Sciatic nerve (tissue), 2 donors: Measurements from ENCODE around the gene CCNG1. TPM values are rescaled to one million over a fixed set of nuclear protein-coding genes. Genes with fewer than 3 reads are reported as not detected.

Experiments used
- ATAC-seq: fragments of 200-7000 bp; cut with Tn5 transposase; one replicate; pipeline ENCODE4 v1.9.1; 2020; ENCODE audit warnings: mild to moderate bottlenecking, moderate library complexity
- DNase-seq: peaks from one replicate; pipeline ENCODE4 v3.0.0-alpha.2; 2020; ENCODE audit warnings: low spot score
- intact Hi-C: fragments of 100-400 bp; cut with DNase I; formaldehyde crosslinking; loops from one replicate; pipeline ENCODE4 v1.14.2; 2022
- total RNA-seq: library from RNA; stranded (reverse); fragmentation: NEBNext Ultra II Directional; extraction: Animal tissue kit (Norgen Biotek cat#: 25700); gene quantifications from one replicate; pipeline ENCODE4 v1.2.1, GENCODE V29; 2021
- donor health status: DM: no; HTN: no; CAD: no.
- donor health status: DM: no; HTN: no; CAD: no.

The CCNG1 gene
- total RNA-seq, 1 donor from 2014 or later = 114 TPM

DNA sequence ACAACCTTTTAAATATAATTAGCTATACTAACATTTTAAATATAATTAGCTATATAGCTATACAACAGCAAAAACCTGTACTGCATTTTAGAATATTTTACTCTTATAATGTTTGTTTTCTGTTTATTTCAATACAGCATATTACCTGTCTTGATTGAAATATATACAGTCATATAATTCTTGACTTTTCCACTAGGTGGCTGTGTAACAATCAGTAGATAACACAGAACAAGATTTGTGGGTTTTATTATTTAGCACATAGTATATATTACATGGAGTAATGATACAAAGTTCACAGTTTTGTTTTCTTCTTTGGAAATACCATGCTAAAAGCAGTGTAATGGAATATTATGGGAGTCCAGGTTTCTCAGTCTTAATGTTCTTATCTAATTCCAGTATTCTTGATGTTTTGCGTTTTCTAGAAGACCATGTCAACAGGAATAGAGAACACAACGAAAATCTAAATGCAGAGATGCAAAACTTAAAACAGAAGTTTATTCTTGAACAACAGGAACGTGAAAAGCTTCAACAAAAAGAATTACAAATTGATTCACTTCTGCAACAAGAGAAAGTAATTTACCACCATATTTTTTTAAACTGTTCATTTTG lies 36.3 kb downstream of the CCNG1 start:
- no peak for ATAC-seq
- DNase-seq = no peak

DNA sequence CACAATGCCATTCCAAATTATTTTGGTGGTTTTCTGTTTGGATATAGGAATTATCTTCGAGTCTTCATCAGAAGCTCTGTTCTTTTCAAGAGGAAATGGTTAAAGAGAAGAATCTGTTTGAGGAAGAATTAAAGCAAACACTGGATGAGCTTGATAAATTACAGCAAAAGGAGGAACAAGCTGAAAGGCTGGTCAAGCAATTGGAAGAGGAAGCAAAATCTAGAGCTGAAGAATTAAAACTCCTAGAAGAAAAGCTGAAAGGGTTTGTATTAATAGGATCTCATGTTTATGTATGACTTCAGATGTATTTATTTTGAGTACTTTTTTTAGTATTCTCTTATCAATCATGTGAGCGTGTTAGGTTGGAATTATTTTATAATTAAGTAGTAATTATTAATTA lies 38.0 kb downstream of the CCNG1 start:
- DNase-seq (no peak), ATAC-seq (no peak)
- intact Hi-C loops = no loop called here

More for the DNA sequence above, 36.3 kb downstream of the CCNG1 start:
- intact Hi-C loops = no loop called here

DNA sequence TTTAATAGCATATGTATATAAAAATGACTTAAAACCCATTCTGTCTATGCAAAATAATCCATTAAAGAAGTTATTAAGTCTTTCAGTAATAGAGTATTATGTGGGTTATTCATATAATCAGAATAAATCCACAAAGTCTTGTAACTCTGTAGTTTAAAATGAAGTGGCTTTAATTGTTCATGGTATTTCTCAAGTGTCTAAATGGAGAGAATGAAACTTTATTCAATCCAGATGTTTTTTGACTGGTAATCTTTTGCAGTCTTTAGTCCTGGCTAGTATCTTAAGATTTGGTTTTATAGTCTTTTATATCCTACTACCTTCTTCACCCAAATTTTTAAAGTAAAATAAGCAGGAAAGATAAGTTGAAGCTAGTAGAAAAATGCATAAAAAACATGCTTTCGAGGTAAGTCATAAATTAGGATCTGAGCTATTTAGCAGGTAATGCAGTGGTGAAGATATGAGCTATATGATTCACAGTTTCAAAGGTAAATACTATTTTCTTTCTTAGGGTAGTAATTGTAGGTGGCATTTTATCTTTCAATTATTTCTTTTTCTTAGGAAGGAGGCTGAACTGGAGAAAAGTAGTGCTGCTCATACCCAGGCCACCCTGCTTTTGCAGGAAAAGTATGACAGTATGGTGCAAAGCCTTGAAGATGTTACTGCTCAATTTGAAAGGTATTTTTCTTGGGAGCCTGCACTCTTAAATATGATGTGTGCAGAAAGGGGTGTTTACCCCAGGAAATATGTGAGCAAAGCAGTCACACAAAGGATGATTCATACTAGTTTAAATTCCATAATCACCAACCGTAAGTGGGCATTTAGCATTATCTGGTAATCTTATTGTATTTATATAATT lies 41.0 kb downstream of the CCNG1 start:
- no peak for ATAC-seq
- intact Hi-C loops = no loop called here
- no peak for DNase-seq

DNA sequence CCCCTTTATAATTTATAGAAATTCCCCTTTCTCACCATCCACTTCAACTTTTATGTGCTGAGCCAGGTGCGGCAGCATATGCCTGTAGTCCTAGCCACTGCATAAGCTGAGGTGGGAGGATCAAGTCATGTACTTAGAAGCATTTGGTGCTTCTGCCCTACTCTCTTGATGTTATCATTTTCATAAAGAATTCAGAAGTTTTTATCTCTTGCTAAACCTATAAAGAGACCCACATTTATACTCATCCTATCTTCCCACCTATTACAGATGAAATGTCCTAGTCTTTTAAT lies 41.5 kb downstream of the CCNG1 start:
- intact Hi-C loops = no loop called here
- no peak for DNase-seq
- no peak for ATAC-seq

DNA sequence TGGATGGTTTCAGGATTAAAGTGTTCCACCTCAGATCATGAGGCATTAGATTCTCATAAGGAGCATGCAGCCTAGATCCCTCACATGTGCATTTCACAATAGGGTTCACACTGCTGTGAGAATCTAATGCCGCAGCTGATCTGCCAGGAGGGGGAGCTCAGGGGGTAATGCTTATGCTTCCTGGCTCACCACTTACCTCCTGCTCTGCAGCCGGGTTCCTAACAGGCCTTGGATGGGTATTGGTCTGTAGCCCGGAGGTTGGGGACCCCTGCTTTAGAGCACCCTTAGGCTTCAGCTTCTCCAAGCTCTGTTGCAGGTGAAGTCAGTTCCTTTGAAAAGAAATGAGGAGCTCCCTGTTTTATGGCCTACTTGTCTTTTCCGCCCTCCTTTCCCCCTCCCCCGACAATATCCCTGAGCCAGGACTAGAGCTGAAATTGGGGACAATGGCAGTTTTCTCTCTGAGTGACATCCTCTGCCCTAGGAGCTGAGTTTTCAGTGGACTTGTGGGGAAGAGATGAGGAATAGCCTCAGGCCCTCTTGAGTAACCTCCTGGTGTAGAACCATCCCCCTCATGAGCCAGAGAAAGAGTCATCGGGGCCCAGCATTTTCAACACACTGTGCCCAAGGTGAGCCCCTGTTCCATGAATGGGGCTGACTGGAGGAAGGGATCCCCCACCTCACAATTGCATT lies 51.8 kb downstream of the CCNG1 start:
- intact Hi-C loops = no loop called here
- DNase-seq = no peak
- no peak for ATAC-seq

DNA sequence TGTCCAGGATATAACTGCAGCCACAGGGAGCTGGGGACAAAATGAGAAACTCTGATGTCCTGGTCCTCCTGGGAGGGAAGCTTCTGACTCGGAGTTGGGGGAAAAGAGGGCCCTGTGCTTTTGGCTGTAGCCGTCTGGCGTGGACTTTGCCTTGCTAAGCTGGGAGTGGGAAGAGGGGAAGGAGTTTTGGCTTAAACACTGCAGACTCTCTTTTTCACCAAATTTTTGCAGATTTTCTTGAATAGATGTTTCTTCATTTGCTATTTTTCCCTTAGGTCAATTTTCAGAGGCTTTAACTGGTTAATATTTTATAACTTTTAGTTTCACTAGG lies 52.3 kb downstream of the CCNG1 start:
- ATAC-seq (no peak), DNase-seq (no peak)
- intact Hi-C loops = no loop called here

Other genes starting within 250 kb of the CCNG1 start
- gene NUDCD2, start 22.5 kb downstream of the CCNG1 start, total RNA-seq = 23.0 TPM
- 0.85 TPM for gene HMMR, start 23.0 kb downstream of the CCNG1 start, total RNA-seq
- gene MAT2B, start 68.0 kb downstream of the CCNG1 start, total RNA-seq = 38.3 TPM